GM08714 (cell line): ENCODE measurements around the gene DOCK1.

Source experiments
- H3K4me3 ChIP-seq: fragments of 200-500 bp; sonication (Bioruptor generic); 2 replicates; pipeline ENCODE4 v1.5.1; 2014; ENCODE audit warnings: mild to moderate bottlenecking, low read length, inconsistent platforms
- ZNF274 ChIP-seq: IDR thresholded peaks from 2 replicates; pipeline ENCODE4 v1.6.1; 2012; ENCODE audit warnings: mild to moderate bottlenecking, low read depth, low read length

The DOCK1 gene

GRCh38 chr10:127012071-127012768 is 107.0 kb downstream of the DOCK1 start:
- TF ChIP-seq ZNF274 = no peak
- H3K4me3 ChIP-seq = no peak overlapping the region

- TF ChIP-seq ZNF274 = no peak
These were observed 107.5 kb downstream of the DOCK1 start for GRCh38 chr10:127012769-127013152.

GRCh38 chr10:127013211-127013656 is 108.0 kb downstream of the DOCK1 start:
- no peak for TF ChIP-seq ZNF274
- H3K4me3 ChIP-seq = no peak overlapping the region

More at GRCh38 chr10:127012769-127013152, 107.5 kb downstream of the DOCK1 start:
- no peak overlapping the region for H3K4me3 ChIP-seq

GRCh38 chr10:127013691-127014473 is 108.7 kb downstream of the DOCK1 start:
- no peak overlapping the region for H3K4me3 ChIP-seq
- no peak for TF ChIP-seq ZNF274

- no peak for TF ChIP-seq ZNF274
- no peak overlapping the region for H3K4me3 ChIP-seq
These were observed 109.4 kb downstream of the DOCK1 start for GRCh38 chr10:127014671-127015070.

- no peak for TF ChIP-seq ZNF274
- H3K4me3 ChIP-seq = no peak overlapping the region
These were observed 110.1 kb downstream of the DOCK1 start for GRCh38 chr10:127015373-127015772.

GRCh38 chr10:127016331-127016730 is 111.1 kb downstream of the DOCK1 start:
- TF ChIP-seq ZNF274 = no peak

GRCh38 chr10:127017541-127018297 is 112.5 kb downstream of the DOCK1 start:
- no peak overlapping the region for H3K4me3 ChIP-seq
- TF ChIP-seq ZNF274 = no peak

More at GRCh38 chr10:127016331-127016730, 111.1 kb downstream of the DOCK1 start:
- no peak overlapping the region for H3K4me3 ChIP-seq

GRCh38 chr10:127018298-127018650 is 113.0 kb downstream of the DOCK1 start:
- no peak for TF ChIP-seq ZNF274
- H3K4me3 ChIP-seq = no peak overlapping the region

- H3K4me3 ChIP-seq = no peak overlapping the region
- TF ChIP-seq ZNF274 = no peak
These were observed 113.5 kb downstream of the DOCK1 start for GRCh38 chr10:127018766-127019165.

GRCh38 chr10:127020260-127020659 is 115.0 kb downstream of the DOCK1 start:
- no peak for TF ChIP-seq ZNF274
- H3K4me3 ChIP-seq = no peak overlapping the region

GRCh38 chr10:127021801-127022200 is 116.6 kb downstream of the DOCK1 start:
- H3K4me3 ChIP-seq = no peak overlapping the region
- TF ChIP-seq ZNF274 = no peak

- TF ChIP-seq ZNF274 = no peak
- no peak overlapping the region for H3K4me3 ChIP-seq
These were observed 119.6 kb downstream of the DOCK1 start for GRCh38 chr10:127024685-127025435.

GRCh38 chr10:127027786-127028185 is 122.6 kb downstream of the DOCK1 start:
- no peak for TF ChIP-seq ZNF274
- H3K4me3 ChIP-seq = no peak overlapping the region
